AG04449 (cell line): ENCODE results near the gene PRR3.

Experiments used
- CTCF ChIA-PET: fragments of 350-600 bp; formaldehyde crosslinking; extraction: SDS; loops from one replicate; lab custom pipeline; 2021; ENCODE audit warnings: antibody characterized with exemption; lab: Yijun Ruan, JAX
- POLR2A ChIA-PET: fragments of 400-600, 350-600 bp; formaldehyde crosslinking; extraction: SDS; loops from one replicate; lab custom pipeline; 2020; ENCODE audit warnings: antibody characterized with exemption, inconsistent platforms; lab: Yijun Ruan, JAX
- DNase-seq: peaks from one replicate; pipeline ENCODE4 v3.0.0-alpha.2; 2010; ENCODE audit warnings: low read depth, low spot score
- H3K4me3 ChIP-seq: 2 replicates; pipeline ENCODE4 v1.5.1; 2011; ENCODE audit warnings: low read depth, mild to moderate bottlenecking, control low read depth, low read length
- TF ChIP-seq, protein P1 (sequence below): IDR thresholded peaks from one replicate; pipeline ENCODE4 v1.5.1; 2011; ENCODE audit warnings: mild to moderate bottlenecking, moderate library complexity, low read length, control low read depth, inconsistent platforms; ENCODE audit not compliant: insufficient read depth; ENCODE audit errors: missing control alignments

PRR3 gene, protein sequence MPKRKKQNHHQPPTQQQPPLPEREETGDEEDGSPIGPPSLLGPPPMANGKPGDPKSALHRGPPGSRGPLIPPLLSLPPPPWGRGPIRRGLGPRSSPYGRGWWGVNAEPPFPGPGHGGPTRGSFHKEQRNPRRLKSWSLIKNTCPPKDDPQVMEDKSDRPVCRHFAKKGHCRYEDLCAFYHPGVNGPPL

DNA sequence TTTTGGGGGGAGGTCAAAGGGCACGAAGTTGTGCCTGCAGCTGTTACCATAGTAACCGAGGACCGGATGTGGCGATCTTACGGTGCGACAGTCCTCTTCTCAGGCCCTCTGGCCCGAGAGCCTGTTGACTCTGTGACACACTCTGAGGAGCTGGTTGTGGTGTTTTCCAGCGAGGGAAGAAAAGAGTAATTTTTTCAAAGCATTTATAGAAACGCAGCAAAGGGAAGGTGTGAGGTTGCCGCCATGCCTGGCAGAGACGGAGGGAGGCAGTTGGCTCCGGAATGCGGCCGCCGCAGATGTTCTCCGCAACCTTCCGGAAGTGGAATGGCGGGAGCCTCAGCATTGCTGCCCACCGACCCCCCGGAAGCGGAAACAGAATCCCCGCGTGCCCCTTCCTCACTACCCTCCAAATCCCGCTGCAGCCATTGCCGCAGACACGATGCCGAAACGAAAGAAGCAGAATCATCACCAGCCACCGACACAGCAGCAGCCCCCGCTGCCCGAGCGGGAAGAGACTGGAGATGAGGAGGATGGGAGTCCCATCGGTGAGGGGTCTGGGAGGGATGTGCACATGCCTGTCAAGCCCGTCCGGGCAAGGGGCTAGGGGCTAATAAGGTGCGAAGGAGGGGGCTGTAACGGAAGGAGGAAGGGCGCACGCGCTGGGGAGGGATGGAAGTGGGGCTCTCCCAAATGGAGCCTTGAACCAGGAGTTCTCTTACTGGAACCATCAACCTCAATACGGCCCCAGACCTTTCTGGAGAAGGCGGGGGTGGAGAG, at the start of gene PRR3:
Gene PRR3 (plus strand): TSS at position 390 of the 777 bp plus-strand sequence. CDS start 50 bp downstream, at position 440.
- peak within 1 kb of the TSS; percentile 100 for H3K4me3 ChIP-seq
- TF ChIP-seq, protein P1, sequence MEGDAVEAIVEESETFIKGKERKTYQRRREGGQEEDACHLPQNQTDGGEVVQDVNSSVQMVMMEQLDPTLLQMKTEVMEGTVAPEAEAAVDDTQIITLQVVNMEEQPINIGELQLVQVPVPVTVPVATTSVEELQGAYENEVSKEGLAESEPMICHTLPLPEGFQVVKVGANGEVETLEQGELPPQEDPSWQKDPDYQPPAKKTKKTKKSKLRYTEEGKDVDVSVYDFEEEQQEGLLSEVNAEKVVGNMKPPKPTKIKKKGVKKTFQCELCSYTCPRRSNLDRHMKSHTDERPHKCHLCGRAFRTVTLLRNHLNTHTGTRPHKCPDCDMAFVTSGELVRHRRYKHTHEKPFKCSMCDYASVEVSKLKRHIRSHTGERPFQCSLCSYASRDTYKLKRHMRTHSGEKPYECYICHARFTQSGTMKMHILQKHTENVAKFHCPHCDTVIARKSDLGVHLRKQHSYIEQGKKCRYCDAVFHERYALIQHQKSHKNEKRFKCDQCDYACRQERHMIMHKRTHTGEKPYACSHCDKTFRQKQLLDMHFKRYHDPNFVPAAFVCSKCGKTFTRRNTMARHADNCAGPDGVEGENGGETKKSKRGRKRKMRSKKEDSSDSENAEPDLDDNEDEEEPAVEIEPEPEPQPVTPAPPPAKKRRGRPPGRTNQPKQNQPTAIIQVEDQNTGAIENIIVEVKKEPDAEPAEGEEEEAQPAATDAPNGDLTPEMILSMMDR = no peak
- POLR2A ChIA-PET = interaction anchor here (0.6 to 1.1 kb wide), 7 partner anchors 12 to 1341 kb away, joined by 3 read pairs; partner anchors contain the start of genes ABCF1 and PPP1R10
- DNase-seq = no peak
- CTCF ChIA-PET = interaction anchor here (11.6 to 23.8 kb wide), 2 partner anchors 16 to 73 kb away, joined by 269 to 788 read pairs; no protein-coding TSS in a partner anchor

DNA sequence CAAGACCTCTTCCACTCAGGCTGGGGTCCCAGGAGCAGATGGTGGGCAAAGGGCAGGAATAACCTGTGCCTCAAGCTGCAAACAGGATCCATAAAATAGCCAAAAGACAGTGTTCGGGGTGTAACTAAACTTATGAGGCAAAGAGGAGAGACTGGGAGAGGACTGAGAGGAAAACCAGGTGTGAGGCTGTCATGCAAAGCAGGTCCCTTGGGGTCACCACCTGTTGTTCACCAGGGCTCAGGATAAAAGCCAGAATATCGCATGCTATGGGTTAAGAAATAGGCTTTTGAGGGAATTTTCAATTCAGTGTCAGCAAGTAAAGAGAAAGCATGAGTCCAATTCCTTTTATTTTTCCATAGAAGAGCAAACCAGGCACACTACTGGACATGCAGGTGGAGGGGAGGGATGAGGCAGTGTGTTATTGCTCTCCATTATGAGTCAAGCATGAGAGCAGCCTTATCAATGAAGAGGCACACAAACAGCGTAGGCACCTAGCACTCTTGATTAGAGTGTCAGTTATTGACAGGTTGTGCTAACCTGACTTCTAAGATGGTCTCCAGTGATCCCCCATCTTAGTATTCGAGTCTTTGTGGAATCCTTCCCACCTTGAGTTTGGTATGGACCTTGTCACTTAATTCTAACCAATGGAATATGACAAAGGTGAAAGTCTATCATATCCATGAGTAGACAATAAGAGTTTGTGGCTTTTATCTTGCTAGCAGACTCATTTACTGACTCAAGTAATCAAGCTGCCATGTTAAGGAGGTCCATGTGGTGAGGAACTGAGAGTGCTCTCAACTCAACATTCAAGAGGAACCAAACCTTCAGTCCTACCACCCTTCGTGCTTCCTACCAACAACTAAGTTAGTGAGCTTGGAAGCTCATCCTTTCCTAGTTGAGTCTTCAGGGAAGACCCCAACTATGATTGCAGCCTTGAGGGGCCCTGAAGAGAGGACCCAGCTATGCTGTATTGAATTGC, 49.0 kb upstream of the PRR3 start:
- CTCF ChIA-PET = interaction anchor here (2.2 to 7.5 kb wide), 4 partner anchors 12 to 34 kb away, joined by 7 to 66 read pairs (median 32); no protein-coding TSS in a partner anchor
- H3K4me3 ChIP-seq = no peak overlapping the region
- TF ChIP-seq, protein P1 = no peak
- DNase-seq = no peak
- POLR2A ChIA-PET = no interaction called here

DNA sequence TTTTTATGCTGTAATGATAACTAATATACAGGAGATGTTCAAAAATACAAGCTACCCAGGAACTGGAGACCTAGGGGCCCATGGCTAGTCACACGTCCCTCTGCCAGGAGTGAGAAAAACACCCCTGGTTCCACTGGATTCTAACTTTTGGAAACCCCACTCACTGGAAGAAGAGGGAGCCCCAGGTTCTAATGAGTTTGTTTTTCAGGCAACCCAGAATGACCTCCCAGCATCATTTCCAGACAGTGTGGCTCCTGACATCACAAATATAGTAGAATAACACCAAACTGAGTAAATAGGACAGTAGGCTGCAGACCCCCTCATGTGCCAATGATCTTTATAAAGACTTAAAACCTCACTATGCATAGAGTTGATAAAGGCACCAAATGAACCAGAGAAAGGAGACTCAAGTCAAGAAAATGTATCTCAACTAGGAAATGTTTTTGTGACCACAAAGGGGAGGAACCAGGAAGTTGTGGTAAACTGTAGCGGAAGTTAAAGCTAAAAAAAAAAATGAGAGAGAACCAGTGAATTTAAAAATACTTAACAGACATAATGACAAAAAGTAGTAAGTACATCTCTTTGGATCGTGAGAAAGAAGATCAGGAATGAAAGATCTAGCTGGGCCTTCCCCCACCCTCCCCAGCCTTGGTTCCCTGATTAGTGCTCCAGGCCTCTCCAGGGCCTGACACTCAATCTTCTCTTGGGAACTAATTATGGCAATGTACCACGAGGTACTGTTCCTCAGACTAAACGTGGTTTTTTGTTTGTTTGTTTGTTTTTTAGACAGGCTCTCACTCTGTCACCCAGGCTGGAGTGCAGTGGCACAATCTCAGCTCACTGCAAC, 48.0 kb upstream of the PRR3 start:
- DNase-seq = no peak
- no peak overlapping the region for H3K4me3 ChIP-seq
- TF ChIP-seq, protein P1 = no peak
- CTCF ChIA-PET = interaction anchor here (1.0 to 7.5 kb wide), 8 partner anchors 8 to 37 kb away, joined by 3 to 66 read pairs (median 8); no protein-coding TSS in a partner anchor
- POLR2A ChIA-PET = no interaction called here

DNA sequence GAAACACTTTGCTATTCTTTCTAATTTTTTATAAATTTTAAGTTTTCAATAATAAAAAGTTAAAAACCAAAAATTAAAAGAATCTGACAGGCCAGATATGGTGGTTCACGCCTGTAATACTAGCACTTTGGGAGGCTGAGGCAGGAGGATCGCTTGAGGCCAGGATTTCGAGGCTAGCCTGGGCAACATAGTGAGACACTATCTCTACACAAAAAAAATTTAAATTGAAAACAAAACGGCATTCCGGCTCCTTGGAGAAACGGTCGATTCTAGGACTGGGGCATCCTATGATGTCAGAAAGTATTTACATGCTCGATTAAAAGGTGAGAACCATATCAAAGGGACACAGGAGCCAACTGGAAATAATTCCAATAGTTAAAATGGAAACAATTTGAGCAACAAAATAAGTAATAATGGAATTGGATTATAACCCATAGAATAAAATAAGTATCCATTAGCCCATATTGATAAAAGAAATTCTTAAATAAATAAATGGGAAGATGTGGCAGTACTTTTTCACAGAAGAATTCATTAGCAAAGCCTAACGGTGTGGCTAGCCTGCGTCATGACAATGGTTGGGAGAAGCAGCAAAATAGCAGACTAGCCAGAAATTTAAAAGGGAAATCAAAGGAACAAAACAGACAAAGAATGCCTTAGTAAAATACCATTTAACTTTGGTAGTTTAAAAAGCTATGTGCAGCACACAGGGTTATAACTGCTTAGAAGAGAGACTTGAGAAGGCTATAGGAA, 46.5 kb upstream of the PRR3 start:
- ChIA-PET POLR2A (no interaction called here), CTCF (interaction anchor here (1.0 to 7.5 kb wide), 7 partner anchors 10 to 36 kb away, joined by 3 to 66 read pairs (median 9); no protein-coding TSS in a partner anchor)
- DNase-seq = no peak
- TF ChIP-seq, protein P1 = no peak
- no peak overlapping the region for H3K4me3 ChIP-seq

DNA sequence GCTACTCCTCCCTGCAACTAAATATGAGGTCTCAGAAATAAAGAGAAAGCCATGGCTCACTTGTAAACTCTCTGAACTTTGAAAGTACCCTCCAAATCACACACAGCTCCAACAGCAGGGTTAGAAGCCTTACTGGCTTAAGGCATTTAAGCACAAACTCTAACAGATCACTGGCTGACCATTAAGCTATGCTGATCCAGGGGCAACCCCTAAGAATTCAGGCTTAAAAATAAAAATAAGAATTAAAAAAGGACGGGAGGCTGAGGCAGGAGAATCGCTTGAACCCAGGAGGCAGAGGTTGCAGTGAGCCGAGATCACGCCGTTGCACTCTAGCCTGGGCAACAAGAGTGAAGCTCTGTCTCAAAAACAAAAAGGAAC, 45.9 kb upstream of the PRR3 start:
- CTCF ChIA-PET = interaction anchor here (1.8 to 7.5 kb wide), 5 partner anchors 15 to 31 kb away, joined by 5 to 66 read pairs (median 28); no protein-coding TSS in a partner anchor
- H3K4me3 ChIP-seq = no peak overlapping the region
- no peak for DNase-seq
- TF ChIP-seq, protein P1 = no peak
- POLR2A ChIA-PET = no interaction called here
